Measurements from ENCODE around the gene UGGT2. TPM values are rescaled to one million over a fixed set of nuclear protein-coding genes. Genes with fewer than 3 reads are reported as not detected.

Gene UGGT2
- total RNA-seq, 4 donors from 2014 or later, result 57.9 to 159 (median 71.5) TPM

- Histone ChIP-seq H3K36me3 (no peaks in the 10 kb centered on the region), H3K27ac (no peak overlapping the region), H3K4me3 (replicated peaks in 1 of 3) (peak overlapping the region in 2 of 3 donors; percentile 26 to 34), H3K27me3 (no peaks in the 10 kb centered on the region), H3K9me3 (no peaks in the 10 kb centered on the region), H3K4me1 (peaks cover 5 to 6% of the 10 kb centered on the region in 2 donors)
- intact Hi-C loops (cut with DNase I), result no loop called here
- no peak for TF ChIP-seq POLR2A (IDR thresholded peaks at IDR 0.05)
- TF ChIP-seq CTCF (IDR thresholded peaks at IDR 0.05), result no peak
- WGBS, 2 donors, result 2 to 3% methylated on average over 29 to 33 of the region's 57 CpGs
- peak; percentile 47 for DNase-seq
These were observed 38.2 kb upstream of the UGGT2 start for GRCh38 chr13:96091164-96092117.

- WGBS, 2 donors, result 0 to 1% methylated on average over 26 to 37 of the region's 133 CpGs
- H3K4me1 ChIP-seq, result peaks cover 5 to 6% of the 10 kb centered on the region in 2 donors
- H3K4me3 ChIP-seq (replicated peaks in 1 of 3), result peak overlapping the region in 2 of 3 donors; percentile 27 to 34
- no peak overlapping the region for H3K27ac ChIP-seq
- DNase-seq, result peak; percentile 51 to 61
- no peak for TF ChIP-seq POLR2A (IDR thresholded peaks at IDR 0.05)
- no peak for TF ChIP-seq CTCF (IDR thresholded peaks at IDR 0.05)
- intact Hi-C loops (cut with DNase I), result no loop called here
- no peaks in the 10 kb centered on the region for H3K27me3 ChIP-seq
- no peaks in the 10 kb centered on the region for H3K9me3 ChIP-seq
- no peaks in the 10 kb centered on the region for H3K36me3 ChIP-seq
These were observed 37.3 kb upstream of the UGGT2 start for GRCh38 chr13:96090240-96091101.

GRCh38 chr13:96089749-96090239 lies 36.6 kb upstream of the UGGT2 start, which contains the start of gene HS6ST3:
Gene HS6ST3, plus strand, starts transcription at chr13:96090107.
- intact Hi-C loops (cut with DNase I), result no loop called here
- peak; percentile 77 for DNase-seq
- H3K27me3 ChIP-seq, result no peaks in the 10 kb centered on the region
- no peaks in the 10 kb centered on the region for H3K36me3 ChIP-seq
- no peaks in the 10 kb centered on the region for H3K9me3 ChIP-seq
- peak within 1 kb of the TSS in 2 of 3 donors; percentile 27 to 34 for H3K4me3 ChIP-seq (replicated peaks in 1 of 3)
- no peak within 1 kb of the TSS for H3K27ac ChIP-seq
- 0 to 1% methylated on average over 14 to 21 of the region's 35 CpGs for WGBS, 2 donors
- H3K4me1 ChIP-seq, result peaks cover 5 to 6% of the 10 kb centered on the region in 2 donors
- TF ChIP-seq CTCF (IDR thresholded peaks at IDR 0.05) (no peak), POLR2A (IDR thresholded peaks at IDR 0.05) (peak in 1 of 2 donors; percentile 66)

GRCh38 chr13:96089139-96089538 lies 35.9 kb upstream of the UGGT2 start:
- Histone ChIP-seq H3K4me1 (peaks cover 5 to 6% of the 10 kb centered on the region in 2 donors), H3K9me3 (no peaks in the 10 kb centered on the region), H3K4me3 (replicated peaks in 1 of 3) (no peak overlapping the region), H3K36me3 (no peaks in the 10 kb centered on the region), H3K27me3 (no peaks in the 10 kb centered on the region), H3K27ac (no peak overlapping the region)
- no peak for DNase-seq
- TF ChIP-seq POLR2A (IDR thresholded peaks at IDR 0.05) (no peak), CTCF (IDR thresholded peaks at IDR 0.05) (no peak)
- 66 to 67% methylated on average over 4 of the region's 4 CpGs for WGBS, 2 donors
- intact Hi-C loops (cut with DNase I), result no loop called here

Data from thyroid gland (tissue), 4 donors.